Natural killer cell (primary cell): ENCODE data around the gene SEPHS1. TPM values are rescaled to one million over a fixed set of nuclear protein-coding genes. Genes with fewer than 3 reads are reported as not detected.

ENCODE experiments used
- ATAC-seq, 3 donors: fragments of 150-1000 bp in 2 of 3; fragments of 200-7000 bp in 1 of 3; cut with Tn5 transposase; 1 replicate in 1 of 3; 2 replicates in 2 of 3; pipeline ENCODE4 v1.10.0; 2021; ENCODE audit warnings: mild to moderate bottlenecking in 2 of 3, moderate library complexity in 2 of 3
- DNase-seq, 2 donors: peaks; one replicate each; pipeline versions ENCODE4 v3.0.0 to v3.0.0-alpha.2; 2013 to 2021; ENCODE audit warnings: mixed read lengths in 1 of 2
- H3K27ac ChIP-seq: one replicate; pipeline ENCODE4 v1.5.1; 2013; ENCODE audit warnings: mild to moderate bottlenecking, low read length
- H3K27me3 ChIP-seq: one replicate; pipeline ENCODE4 v1.6.1; 2013; ENCODE audit warnings: low read length; ENCODE audit not compliant: control insufficient read depth, insufficient read depth
- H3K36me3 ChIP-seq: one replicate; pipeline ENCODE4 v1.6.1; 2013; ENCODE audit warnings: low read length; ENCODE audit not compliant: control insufficient read depth, insufficient read depth
- H3K4me1 ChIP-seq: one replicate; pipeline ENCODE4 v1.6.1; 2013; ENCODE audit warnings: low read length; ENCODE audit not compliant: control insufficient read depth, insufficient read depth
- H3K4me3 ChIP-seq: one replicate; pipeline ENCODE4 v1.5.1; 2013; ENCODE audit warnings: low read length
- H3K9me3 ChIP-seq: one replicate; pipeline ENCODE4 v1.6.1; 2013; ENCODE audit warnings: low read length; ENCODE audit not compliant: control insufficient read depth, insufficient read depth
- H3K27ac Mint-ChIP-seq, 2 donors: one replicate each; pipeline ENCODE4 v1.8.0; 2022; ENCODE audit warnings: mild to moderate bottlenecking in 2 of 2, mixed read lengths in 2 of 2, moderate library complexity in 1 of 2
- H3K27me3 Mint-ChIP-seq, 2 donors: one replicate each; pipeline ENCODE4 v1.8.0; 2022; ENCODE audit warnings: low read depth in 2 of 2, mixed read lengths in 2 of 2
- H3K36me3 Mint-ChIP-seq: one replicate; pipeline ENCODE4 v1.8.0; 2022; ENCODE audit warnings: mixed read lengths
- H3K4me1 Mint-ChIP-seq, 2 donors: one replicate each; pipeline ENCODE4 v1.8.0; 2022; ENCODE audit warnings: mixed read lengths in 2 of 2
- H3K4me3 Mint-ChIP-seq: one replicate; pipeline ENCODE4 v1.8.0; 2022; ENCODE audit warnings: mild to moderate bottlenecking, moderate library complexity, mixed read lengths
- H3K9me3 Mint-ChIP-seq, 2 donors: one replicate each; pipeline ENCODE4 v1.8.0; 2022; ENCODE audit warnings: mixed read lengths in 2 of 2
- CTCF ChIP-seq: fragments of 200-600 bp; IDR thresholded peaks from one replicate; pipeline ENCODE4 v1.8.0; 2022; ENCODE audit warnings: antibody characterized with exemption
- WGBS: methylation state at CpG from one replicate; pipeline ENCODE4 v1.1.7; 2013; ENCODE audit warnings: missing lambda C conversion rate; ENCODE audit not compliant: insufficient coverage; 5-methylcytosine and 5-hydroxymethylcytosine counted together
- intact Hi-C: fragments of 100-400 bp; cut with micrococcal nuclease; formaldehyde crosslinking; loops from one replicate; pipeline ENCODE4 v1.14.2; 2022
- total RNA-seq, 4 donors: library from RNA; stranded (reverse); fragments of 120-200 nt in 1 of 4; gene quantifications; one replicate each; pipeline versions ENCODE4 v1.2.3 to v1.2.4, GENCODE V29; 2013 to 2022

SEPHS1 gene
- total RNA-seq, 3 donors from 2014 or later (not counting 1 experiment from before 2014, with no cell fraction given): 20.4 to 28.2 (median 23.4) TPM

DNA sequence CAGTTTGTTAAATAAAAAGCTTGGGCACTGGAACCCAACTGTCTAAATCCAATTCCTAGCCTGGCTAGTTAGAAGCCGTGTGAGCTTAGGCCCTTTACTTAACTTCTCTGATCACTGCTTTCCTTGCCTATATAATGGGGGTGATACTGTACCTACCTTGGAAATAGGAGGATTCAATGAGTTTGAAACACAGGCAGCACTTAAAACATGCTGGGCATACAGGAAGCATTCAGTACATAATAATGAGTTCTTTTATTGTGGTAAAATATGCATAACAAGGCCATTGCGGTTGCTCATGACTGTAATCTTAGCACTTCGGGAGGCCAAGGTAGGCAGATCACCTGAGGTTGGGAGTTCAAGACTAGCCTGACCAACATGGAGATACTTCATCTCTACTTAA, 47.4 kb upstream of the SEPHS1 start:
- WGBS: 93% methylated on average over 2 of the region's 3 CpGs
- no peak overlapping the region for H3K27ac Mint-ChIP-seq

DNA sequence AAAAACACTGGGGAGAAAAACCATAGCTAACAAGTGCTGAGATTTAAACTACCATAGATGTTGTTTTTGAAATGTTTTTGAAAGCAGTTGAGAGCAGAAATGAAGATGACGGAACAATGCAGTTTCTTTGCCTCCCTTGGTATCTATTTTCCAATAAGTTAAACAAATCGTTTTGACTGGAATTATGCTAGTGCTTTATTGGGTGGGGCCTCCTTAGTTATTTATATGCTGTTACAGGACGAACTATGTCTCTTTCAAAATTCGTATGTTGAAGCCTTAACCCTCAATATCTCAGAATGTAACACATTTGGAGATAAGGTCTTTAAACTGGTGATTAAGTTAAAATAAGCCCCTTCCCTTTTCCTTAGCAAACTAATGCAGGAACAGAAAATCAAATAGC, 45.5 kb upstream of the SEPHS1 start:
- no peak overlapping the region for H3K27ac ChIP-seq
- H3K4me3 ChIP-seq: no peak overlapping the region
- WGBS: 100% methylated on average over 2 of the region's 4 CpGs
- Mint-ChIP-seq H3K4me1 (no peaks in the 10 kb centered on the region), H3K36me3 (no peaks in the 10 kb centered on the region), H3K9me3 (no peaks in the 10 kb centered on the region), H3K27me3 (peaks cover 9 to 11% of the 10 kb centered on the region in 2 donors), H3K4me3 (no peak overlapping the region), H3K27ac (no peak overlapping the region)
- no peak for TF ChIP-seq CTCF
- DNase-seq (no peak), ATAC-seq (no peak)
- no peaks in the 10 kb centered on the region for H3K36me3 ChIP-seq
- intact Hi-C loops: no loop called here
- no peaks in the 10 kb centered on the region for H3K4me1 ChIP-seq
- H3K9me3 ChIP-seq: no peaks in the 10 kb centered on the region
- no peaks in the 10 kb centered on the region for H3K27me3 ChIP-seq

More for the DNA sequence above, 47.4 kb upstream of the SEPHS1 start:
- Mint-ChIP-seq H3K4me1 (no peaks in the 10 kb centered on the region), H3K27me3 (peaks cover 13 to 20% of the 10 kb centered on the region in 2 donors), H3K4me3 (no peak overlapping the region), H3K36me3 (no peaks in the 10 kb centered on the region), H3K9me3 (no peaks in the 10 kb centered on the region)
- H3K27me3 ChIP-seq: no peaks in the 10 kb centered on the region
- intact Hi-C loops: no loop called here
- H3K36me3 ChIP-seq: no peaks in the 10 kb centered on the region
- no peak overlapping the region for H3K4me3 ChIP-seq
- no peak for ATAC-seq
- H3K27ac ChIP-seq: no peak overlapping the region
- no peaks in the 10 kb centered on the region for H3K4me1 ChIP-seq
- DNase-seq: no peak
- H3K9me3 ChIP-seq: peaks cover 2% of the 10 kb centered on the region
- TF ChIP-seq CTCF: no peak

DNA sequence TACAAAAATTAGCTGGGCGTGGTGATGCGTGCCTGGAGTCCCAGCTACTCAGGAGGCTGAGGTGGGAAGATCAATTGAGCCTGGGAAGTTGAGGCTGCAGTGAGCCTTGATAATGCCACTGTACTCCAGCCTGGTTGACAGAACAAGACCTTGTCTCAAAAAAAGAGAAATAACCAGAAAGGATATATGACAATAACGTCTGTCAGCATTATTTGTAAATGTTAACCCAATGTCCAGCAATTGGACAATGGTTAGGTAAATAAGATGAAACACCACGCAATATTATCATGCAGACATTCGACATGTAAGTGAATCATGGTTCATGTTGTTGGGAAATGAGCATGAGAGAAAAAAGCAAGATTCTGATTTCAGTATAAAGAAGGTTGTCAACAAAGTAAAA, 44.6 kb upstream of the SEPHS1 start:
- Histone ChIP-seq H3K27me3 (no peaks in the 10 kb centered on the region), H3K36me3 (no peaks in the 10 kb centered on the region), H3K4me1 (no peaks in the 10 kb centered on the region), H3K9me3 (no peaks in the 10 kb centered on the region), H3K4me3 (no peak overlapping the region), H3K27ac (no peak overlapping the region)
- H3K4me3 Mint-ChIP-seq: no peak overlapping the region
- intact Hi-C loops: no loop called here
- no peaks in the 10 kb centered on the region for H3K9me3 Mint-ChIP-seq
- ATAC-seq: no peak
- WGBS: 94% methylated on average over 5 of the region's 5 CpGs
- no peaks in the 10 kb centered on the region for H3K4me1 Mint-ChIP-seq
- H3K36me3 Mint-ChIP-seq: no peaks in the 10 kb centered on the region
- no peak overlapping the region for H3K27ac Mint-ChIP-seq
- no peak for DNase-seq
- H3K27me3 Mint-ChIP-seq: peaks cover 9 to 11% of the 10 kb centered on the region in 2 donors
- no peak for TF ChIP-seq CTCF
